Activated CD4-positive, alpha-beta T cell treated with anti-CD3 and anti-CD28 coated beads for 1 hour (primary cell): ENCODE results near the gene RBM28.
"Not testable (repeated sequence)": the region's sequence is repeated elsewhere in the genome, so short reads cannot be mapped to it uniquely, and the experiment has no call there.

Experiments
- DNase-seq: peaks from one replicate; pipeline ENCODE4 v3.0.0-alpha.2; 2020

Gene RBM28

DNA sequence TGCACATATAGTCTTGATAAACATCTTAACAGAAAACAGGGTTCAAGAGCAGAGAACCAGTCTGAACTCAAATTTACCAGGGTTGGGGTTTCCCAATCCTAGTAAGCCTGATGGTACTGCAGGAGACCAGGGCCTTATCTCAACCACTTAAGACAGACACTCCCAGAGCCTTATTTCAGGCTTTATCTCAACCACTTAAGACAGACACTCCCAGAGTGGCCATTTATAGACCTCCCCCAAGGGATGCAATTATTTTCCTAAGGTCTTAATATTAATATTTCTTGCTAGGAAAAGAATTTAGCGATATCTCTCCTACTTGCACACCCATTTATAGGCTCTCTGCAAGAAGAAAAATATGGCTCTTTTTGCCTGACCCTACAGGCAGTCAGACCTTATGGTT is 63.3 kb downstream of the RBM28 start:
- DNase-seq, result not testable (repeated sequence)

DNA sequence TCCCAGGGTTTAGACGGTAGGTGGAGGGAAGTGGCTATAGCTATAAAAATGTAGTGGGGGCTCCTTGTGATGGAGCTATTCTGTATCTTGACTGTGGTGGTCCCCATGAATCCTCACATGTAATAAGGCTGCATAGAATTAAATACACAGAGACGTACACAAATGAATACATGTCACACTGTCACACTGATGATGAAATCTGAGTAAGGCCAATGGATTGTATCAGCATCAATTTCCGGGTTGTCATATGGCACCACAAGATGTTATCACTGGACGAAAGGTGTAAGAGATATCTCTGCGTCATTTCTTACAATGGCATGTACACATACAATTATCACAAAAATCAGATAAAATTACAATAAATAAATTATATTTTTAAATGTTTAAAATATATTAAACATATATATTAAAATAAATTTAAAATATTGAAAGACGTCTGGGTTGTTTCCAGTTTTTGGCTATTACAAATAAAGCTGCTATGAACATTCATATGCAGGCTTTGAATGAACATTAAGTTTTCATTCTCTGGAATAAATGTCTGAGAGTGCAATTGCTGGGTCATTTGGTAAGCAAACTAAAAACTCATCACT is 64.5 kb downstream of the RBM28 start:
- DNase-seq, result no peak

DNA sequence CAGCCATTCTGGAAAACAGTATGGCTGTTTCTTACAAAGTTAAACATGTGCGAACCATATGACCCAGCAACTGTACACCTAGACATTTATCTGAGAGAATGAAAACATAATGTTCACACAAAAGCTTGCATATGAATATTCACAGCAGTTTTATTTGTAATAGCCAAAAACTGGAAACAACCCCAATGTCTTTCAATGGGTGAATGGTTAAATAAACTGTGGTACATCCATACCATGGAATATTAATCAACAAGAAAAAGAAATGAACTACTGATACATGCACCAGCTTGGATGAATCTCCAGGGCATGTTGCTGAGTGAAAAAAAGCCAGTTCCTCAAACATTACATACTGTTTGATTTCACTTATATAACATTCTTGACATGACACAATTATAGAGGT is 65.3 kb downstream of the RBM28 start:
- DNase-seq, result no peak

DNA sequence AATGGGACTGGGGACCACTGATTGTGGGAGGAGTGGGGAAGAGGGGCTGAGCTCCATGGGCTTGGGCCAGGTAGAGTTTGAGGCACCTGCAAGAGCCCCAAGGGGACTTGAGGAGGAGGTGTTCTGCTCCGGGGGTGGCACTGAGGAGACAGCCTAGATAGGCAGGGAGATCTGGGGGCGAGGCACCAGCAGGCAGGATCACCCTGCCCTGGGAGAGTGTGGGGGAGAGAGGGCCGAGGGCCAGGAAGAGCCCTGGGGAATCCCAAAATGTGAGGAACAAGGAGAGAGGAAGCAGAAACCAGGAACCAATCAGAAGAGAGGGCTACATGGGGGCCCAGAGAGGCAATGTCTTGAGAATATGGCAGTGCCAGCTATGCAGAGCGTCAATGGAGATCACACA is 68.0 kb downstream of the RBM28 start:
- DNase-seq, result no peak

DNA sequence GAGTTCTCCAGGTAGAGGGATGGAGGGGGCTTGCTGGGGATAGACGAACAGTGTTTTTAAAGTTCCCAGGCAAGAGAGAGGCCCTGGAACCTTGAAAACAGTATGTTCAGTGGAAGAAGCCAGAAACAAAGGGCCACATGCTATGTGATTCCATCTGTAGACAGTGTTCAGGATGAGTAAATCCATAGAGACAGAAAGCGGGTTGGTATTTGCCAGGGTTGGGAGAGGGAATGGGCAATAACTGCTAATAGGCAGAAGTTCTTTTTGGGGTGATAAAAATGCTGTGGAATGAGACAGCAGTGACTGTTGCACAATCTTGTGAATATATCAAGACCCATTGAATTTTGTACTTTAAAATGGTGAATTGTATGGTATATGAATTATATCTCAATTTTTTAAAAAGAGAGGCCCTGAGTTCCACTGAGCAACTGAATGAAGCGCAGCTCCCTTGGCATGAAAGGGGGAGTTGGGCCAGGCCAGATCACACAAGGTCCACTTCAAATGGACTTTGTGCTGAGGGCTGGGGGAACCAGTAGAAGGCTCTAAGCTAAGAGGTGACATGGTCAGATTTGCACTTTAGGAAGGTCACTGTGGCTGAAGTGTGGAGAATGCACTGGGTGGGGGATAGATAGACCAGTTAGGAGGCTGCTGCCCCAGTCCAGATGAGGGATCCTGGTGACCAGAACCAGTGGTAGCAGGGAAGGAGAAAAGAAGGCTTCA is 68.7 kb downstream of the RBM28 start:
- no peak for DNase-seq

DNA sequence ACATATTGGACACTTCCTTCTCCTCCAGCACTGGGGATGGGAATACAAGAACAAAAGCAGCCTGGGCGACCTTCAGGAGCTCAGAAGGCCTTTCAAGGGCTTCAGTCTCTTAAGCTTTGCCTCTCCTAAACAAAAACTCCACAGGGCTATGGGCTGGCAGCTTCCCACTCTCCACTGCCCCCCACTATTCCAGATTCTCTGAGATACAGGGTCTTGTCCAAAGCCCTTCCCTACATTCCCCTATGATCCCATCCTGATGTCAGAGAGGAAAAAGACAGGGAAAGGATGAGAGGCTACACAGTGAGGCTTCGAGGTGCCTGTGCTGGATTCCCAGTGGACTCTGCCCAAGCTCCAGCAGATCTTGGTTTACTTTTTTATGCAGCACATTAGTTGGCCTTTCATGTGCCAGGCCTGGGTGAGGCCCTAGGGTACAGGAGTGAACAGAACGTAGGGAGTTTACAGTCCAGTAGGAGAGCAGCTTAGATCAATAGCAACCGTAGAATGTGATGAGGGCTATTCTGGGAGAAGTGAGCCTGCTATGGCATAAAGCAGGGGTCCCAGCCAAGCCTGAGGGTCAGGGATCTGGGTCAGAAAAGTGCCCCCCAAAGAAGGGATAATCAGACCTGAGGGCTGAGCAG is 69.3 kb downstream of the RBM28 start:
- DNase-seq, result no peak

DNA sequence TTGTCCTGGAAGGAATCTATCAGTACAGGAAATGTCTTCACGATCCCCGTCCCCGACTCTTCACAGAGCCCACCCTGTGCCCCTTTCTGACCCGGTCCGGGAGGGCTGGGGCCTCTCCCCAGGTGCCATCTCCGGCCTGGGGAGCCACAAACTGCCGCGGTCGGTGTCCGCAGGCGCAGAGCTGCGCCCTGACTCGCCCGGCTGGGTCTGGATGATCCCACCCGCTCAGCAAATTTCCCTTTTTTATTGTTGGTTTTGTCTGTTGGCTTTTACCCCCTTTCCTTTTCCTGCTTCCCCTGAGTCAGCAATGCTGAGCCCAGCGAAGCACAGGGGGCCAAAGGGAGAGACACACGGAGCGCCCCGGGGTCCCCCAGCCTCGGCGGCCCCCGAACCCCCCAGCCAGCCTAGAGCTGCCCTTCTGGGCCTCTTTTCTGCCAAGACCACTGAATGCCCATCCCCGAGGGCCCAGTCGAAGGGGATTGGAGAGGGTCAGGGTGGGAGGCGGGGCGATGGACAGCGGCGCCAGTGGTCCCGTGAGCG is 71.7 kb downstream of the RBM28 start:
- DNase-seq, result no peak

DNA sequence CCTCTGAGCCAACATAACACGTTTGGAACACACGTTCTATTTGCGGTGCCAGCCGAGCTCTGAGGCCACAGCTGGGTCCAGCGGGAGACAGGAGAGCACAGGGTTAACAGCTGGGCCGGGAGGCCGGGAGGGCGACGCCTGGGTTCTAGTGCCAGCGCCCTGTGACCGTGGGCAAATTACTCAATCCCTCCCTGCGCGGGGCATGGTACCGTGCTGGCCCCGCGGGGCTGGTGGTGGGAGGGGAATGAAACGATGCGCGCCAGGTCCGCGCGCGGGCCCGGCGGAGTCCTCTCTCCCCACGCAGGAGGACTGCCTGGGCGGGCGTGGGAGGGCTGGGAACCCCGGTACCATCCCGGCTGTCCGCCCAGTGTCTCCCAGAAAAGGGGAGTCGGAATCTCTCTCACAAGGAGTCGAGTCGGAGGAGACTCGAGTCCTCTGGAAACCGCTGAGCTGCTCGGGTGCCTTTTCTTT is 72.2 kb downstream of the RBM28 start:
- DNase-seq, result no peak

DNA sequence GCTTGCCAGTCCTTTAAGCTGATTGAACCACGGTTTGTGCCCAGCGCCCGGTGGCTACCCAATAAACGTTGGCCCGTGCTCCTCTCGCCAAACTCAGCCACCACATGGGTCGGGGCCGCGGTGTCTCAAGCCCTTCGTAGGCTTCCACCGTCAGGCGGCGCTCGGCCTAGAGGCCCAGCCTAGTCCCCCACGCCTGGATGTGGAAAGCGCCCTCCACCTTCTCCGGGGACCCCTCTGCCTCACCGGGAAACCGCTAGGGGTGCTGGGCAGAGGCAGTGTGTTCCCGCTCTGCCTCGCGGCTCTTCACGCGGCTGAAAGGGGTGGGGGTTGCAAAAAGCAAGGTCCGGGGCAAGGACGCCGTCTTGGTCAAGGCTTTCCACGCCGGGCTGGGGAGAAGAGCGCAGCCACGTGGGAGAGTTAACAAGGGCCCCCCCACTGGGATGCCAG is 72.9 kb downstream of the RBM28 start:
- no peak for DNase-seq

DNA sequence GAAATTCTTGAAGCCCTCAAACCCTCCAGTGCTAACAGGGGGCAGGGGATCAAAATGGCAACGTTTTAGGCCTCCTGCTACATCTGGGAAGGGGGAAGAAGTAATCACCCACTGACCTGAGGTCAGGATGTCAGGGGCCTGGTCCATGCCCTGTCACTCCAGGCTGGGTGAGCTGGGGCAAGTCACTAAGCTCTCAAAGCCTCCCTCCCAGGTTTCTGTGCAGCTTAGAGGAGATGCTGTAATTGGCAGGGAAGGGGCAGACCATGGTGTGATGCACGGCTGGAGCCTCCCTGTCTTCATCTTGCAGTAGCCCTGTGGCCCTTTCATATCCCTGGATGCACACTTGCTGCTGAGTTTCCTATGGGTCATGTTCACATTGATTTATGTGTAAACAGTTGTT is 75.5 kb downstream of the RBM28 start:
- no peak for DNase-seq

DNA sequence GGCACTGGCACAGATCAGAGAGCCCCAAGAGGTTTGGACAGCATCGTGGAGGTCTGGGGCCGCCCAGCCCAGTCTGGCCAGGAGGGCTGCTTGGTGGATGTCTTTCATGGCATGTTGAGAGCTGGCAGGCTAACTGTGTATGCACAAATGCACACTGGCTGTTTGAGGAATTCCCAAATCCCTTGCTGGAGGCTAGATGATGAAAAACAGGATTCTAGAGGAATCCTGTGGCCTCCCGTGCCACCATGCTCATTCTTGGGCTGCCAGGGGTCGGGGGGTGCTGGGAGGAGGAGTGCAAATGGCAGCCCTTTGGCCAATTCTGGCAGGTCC is 76.1 kb downstream of the RBM28 start:
- DNase-seq, result no peak

DNA sequence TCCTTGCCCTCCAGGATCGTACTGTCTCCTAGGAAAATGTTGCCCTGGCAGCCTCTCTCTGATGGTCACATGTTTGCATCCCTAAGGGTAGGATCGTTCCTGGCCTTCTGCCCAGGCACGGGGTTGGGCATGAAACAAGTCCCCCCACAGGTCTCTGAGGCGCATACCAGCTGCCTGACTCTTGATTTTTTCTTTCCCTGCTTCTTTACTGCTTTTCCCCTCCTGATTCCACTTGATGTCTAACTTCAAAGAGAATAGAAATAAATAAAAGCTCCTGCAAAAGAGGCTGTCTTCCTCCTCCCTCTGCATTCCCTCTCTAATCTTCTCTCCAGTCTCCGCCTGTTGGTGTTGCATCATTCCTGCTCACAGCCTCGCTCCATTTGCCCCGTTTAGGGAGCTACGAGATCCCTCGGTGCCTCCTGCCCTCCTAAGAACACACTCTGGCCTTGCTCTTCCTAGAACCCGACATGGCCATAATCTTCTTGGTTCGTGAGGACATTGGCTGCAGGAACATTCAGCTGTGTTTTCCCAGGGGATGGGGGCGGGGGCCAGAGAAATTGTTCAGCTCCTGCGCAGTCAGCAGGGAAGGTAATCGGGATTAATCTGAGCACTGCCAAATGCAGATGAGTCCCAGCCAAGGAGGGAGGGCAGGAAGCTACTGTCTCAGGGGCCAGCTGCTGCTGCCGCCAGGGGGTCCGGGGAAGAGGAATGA is 76.7 kb downstream of the RBM28 start:
- DNase-seq, result no peak

DNA sequence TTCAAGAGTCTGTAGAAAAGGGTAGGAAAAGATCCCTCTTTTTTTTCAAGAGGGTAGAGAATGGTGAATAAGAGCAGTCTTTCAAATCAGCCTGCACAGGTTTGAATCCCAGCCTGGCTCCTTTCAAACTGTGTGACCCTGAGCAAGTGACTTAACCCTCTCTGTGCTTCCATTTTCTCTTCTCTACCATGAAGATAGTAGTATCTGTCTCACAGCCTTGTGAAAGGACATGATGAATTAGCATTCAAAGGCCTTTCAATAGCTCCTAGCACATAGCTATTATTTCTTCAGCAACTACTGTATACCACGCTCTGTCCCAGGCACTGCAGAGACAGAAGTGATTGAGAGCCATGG is 77.2 kb downstream of the RBM28 start:
- no peak for DNase-seq

DNA sequence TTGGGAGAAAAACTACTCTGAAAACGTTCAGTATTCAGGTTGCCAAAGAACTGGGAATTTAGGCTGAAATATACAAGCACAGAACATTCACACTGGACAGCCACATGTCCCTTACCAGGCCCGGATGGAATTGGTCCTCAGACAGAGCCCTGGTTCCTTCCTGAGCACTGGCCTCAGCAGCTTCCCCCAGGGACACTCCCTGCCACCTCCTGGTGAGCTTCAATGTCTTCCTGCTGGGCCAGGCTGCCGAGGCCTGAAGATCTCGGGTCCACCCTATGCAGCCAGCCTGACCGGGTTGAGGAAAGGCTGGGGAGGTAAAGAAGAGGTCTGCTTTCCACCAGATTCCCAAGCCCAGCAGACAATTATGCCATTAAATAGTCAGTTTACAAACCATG is 77.8 kb downstream of the RBM28 start:
- DNase-seq, result no peak

DNA sequence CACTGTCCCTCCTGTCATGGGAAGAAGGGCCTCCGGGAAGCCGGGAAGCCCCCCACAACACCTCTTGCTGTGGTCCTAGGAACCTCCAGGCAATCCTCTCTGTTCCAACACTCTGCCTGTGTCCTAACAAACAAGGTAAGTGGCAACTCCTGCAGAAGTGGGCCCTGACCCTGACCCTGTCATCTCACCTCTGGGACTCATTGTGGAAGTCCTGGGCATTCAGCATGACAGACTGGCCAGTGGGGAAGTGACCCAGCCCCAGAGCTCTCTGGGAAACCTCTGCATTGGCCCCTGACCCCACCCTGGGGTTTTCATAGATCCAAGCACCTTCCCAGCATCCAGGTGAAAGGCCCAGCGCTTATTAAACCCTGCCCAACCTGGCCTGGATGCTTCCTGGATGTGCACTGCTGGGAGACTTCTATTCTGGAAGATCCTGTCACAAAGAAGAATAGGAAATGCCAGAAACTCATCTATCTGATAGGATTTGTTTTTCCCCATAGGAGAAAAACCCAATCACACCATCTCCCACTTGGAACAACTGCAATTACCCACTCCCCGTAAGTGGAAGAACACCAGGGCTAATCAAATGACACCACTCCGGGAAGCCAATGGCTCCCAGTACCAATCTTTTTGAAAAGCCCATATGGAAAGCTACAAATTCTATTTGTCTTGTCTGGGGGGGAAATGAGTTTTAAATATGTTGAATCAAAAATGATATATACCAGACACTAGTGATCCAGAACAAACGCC is 78.4 kb downstream of the RBM28 start:
- DNase-seq, result no peak

DNA sequence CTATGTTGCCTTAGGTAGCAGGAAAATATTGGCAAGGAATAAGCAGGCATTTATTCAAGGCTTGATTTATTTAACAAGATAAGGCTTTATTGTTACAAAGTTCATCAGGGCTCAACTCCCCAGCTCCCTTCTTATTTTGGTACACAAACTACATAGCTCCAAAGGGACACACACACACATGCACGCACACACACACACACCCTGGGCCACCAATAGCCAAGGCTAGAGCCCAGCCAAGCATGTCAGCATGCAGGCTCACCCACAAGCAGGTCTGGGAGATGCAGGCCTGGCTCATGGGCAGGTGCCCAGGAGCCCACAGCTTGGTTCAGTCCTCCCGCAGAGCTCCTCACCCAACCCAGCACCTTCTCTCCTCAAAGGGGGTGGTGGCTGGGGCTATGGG is 79.2 kb downstream of the RBM28 start:
- DNase-seq, result no peak

DNA sequence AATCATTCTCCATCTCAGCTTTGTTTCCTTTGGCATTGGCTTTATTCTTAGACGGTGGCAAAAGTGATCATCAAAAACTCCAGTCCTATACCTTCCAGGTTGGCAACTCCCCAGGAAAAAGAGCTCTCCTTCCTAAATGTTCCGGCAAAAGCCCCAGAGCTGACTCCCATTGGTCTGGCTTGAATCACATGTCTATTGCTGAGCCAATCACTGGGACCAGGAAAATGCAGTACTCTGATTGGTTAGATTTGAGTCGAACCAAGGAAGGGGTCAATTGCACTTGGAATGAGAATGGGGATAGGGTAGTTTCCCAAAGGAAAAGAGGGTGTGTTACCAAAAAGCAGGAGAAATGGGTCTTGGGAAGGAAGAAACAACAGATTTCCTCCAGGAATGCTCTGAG is 80.3 kb downstream of the RBM28 start:
- no peak for DNase-seq

DNA sequence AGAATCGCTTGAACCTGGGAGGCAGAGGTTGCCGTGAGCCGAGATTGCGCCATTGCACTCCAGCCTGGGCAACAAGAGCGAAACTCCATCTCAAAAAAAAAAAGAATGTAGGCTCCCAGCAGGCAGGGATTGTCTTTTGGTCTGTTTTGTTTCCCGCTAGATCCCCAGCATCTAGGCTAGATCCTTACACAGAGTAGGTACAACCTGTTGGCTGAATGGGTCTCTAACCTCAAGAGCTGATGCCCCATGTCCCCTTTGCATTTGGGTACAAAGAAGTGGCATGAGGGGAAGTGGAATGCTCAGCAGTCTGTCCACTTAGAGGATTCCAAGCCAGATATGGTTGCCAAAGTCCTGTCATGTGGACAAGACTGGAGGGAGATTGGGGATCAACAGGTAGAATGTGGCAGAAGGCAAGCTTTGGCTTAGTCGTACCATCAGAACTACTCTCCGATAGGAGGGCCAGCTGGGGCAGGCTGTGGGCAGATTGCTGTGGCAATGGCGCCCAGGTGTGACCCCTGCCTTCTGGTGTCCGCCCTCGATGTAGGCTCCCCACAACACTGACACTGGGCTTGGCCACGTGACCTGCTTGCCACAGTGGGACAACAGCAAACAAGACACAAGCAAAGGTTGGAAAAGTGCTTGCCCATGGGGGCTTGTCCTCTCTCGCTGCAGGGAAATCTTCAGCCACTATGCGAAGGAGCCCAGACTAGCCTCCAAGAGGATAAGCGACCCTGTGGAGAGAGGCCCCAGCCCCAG is 81.3 kb downstream of the RBM28 start:
- DNase-seq, result no peak

DNA sequence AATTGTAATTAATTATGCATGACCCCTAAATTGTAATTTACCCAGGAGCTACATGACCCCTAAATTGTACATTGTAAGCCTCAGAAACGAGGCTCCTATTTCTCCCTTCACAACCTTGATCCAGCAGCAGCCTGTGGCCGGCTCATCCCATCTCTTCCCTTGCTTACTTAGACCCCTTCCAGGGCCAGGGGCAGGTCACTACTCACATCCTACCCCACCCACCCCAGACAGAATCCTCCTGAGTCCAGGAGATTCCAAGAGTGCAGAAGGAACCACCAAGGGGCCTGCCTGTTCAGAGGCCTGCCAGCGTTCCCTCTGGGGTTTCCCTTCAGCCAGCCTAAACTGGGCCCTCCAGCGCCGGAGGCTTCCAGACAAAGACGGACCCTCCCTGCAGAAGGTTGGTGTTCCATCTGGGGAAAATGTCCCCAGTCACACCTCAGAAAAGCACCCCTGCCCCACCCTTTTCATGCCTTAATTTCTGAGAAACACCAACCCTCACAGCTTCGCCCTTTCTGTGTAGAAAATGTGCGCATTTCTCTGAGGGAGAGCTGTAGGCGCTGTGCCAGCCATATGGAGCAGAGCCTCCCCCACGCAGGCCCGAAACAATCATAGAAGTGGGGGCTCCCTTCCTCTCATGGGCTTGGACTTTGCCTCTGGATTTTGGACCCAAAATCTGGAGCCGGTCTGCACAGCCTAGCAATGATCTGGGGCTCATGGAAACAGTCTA is 83.5 kb downstream of the RBM28 start:
- DNase-seq, result no peak

DNA sequence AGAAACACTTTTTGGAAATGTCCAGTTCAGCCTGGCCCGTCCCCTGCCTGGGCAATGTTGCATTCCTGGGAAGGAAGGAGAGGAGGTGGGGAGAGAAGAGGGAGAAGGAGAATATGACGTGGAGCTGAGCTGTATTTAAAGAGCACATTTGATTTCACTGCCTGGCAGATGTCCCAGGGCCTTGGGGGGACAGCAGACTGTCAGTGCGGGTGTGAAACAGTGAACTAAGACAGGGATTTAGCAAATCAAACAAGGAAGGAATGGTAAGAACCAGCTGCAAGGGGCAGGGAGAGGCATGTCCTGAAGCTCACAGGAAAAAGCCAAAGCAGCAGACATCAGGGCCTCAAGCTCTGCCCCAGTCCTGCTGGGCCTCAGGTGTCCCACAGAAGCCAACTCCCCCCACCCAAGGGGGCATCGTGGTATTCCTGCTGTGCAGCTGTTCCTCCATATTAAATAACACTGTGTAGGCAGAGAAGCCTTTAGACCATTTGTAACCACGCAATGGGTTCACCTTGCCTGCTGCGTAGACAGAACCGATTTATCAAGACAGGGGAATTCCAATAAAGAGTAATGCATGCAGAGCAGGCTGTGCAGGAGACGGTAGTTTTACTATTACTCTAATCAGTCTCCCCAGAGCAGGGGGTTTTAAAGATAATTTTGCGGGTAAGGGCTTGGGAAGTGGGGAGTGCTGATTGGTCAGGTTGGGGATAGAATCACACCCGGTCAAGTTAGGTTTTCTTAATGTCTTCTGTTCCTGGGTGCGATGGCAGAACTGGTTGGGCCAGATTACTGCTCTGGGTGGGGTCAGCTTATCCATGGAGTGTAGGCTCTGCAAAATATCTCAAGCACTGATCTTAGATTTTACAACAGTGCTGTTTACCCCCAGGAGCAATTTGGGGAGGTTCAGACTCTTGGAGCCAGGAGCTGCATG is 84.3 kb downstream of the RBM28 start:
- DNase-seq, result no peak
